AG09309 (cell line): ENCODE measurements around the gene OXA1L.
"Not testable (repeated sequence)": the region's sequence is repeated elsewhere in the genome, so short reads cannot be mapped to it uniquely, and the experiment has no call there.

Source experiments
- DNase-seq: peaks from one replicate; pipeline ENCODE4 v3.0.0-alpha.2; 2010; ENCODE audit warnings: low read depth
- H3K4me3 ChIP-seq: 2 replicates; pipeline ENCODE4 v1.5.1; 2011; ENCODE audit warnings: mild to moderate bottlenecking, low read depth, low read length, moderate library complexity; ENCODE audit not compliant: control insufficient read depth
- TF ChIP-seq, protein P1 (sequence below): IDR thresholded peaks from 2 replicates; pipeline ENCODE4 v1.5.1; 2011; ENCODE audit warnings: mild to moderate bottlenecking, low read depth, low read length, inconsistent platforms; ENCODE audit not compliant: insufficient read depth, control insufficient read depth; ENCODE audit errors: missing control alignments

OXA1L gene

DNA sequence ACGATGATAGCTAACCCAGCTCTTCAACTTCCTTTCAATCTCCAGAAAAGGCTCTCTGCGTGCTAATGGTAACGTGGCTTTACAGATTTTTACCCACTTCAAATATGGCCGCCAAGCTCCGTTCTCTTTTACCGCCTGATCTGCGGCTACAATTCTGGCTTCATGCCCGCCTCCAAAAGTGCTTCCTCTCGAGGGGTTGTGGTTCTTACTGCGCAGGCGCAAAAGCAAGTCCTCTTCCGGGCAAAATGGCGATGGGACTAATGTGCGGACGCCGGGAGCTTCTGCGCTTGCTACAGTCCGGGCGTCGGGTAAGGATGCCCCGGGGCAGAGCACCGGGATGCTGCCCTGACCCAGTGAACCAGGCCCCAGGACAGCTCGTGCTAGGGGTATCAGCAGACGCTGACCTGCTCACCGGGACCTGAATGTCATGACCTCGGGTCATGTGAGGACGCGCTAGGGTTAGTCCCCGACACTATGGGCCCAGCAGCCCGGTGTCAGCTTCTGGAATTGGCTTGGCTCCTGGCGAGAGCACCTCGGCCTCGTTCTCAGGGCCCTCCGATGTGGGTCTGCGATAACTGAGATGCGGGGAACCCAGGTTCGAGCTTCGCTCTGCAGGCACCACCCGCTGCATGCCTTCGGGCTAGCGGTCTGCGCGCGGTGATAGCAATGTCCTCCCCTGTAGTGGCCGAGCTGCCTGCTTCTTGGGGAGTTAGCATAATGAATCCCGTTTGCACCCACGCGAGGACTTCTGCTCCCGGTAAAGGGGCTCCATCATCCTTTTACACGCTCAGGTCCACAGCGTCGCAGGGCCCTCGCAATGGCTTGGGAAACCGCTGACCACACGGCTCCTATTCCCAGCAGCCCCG is at the start of gene OXA1L:
OXA1L (plus strand) TSS at position 232 of the 866 bp plus-strand sequence; CDS start at position 246, 14 bp downstream.
- TF ChIP-seq, protein P1, sequence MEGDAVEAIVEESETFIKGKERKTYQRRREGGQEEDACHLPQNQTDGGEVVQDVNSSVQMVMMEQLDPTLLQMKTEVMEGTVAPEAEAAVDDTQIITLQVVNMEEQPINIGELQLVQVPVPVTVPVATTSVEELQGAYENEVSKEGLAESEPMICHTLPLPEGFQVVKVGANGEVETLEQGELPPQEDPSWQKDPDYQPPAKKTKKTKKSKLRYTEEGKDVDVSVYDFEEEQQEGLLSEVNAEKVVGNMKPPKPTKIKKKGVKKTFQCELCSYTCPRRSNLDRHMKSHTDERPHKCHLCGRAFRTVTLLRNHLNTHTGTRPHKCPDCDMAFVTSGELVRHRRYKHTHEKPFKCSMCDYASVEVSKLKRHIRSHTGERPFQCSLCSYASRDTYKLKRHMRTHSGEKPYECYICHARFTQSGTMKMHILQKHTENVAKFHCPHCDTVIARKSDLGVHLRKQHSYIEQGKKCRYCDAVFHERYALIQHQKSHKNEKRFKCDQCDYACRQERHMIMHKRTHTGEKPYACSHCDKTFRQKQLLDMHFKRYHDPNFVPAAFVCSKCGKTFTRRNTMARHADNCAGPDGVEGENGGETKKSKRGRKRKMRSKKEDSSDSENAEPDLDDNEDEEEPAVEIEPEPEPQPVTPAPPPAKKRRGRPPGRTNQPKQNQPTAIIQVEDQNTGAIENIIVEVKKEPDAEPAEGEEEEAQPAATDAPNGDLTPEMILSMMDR = no peak
- DNase-seq = peak; percentile 92
- H3K4me3 ChIP-seq = peak within 1 kb of the TSS; percentile 86

DNA sequence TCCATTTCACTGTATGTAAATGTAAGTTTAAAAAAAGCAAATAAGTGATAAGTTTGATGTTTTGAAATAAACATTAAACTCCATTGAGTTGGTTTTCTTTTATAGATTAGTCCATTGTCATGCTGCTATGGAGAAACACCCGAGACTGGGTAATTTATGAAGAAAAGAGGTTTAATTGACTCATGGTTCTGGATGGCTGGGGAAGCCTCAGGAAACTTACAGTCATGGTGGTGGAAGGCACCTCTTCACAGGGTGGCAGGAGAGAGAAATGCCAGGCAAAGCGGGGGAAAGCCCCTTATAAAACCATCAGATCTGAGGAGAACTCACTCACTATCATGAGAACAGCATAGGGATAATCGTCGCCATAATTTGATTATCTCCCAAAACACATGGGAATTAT is 48.4 kb upstream of the OXA1L start:
- no peak for DNase-seq
- TF ChIP-seq, protein P1 = no peak
- H3K4me3 ChIP-seq = no peak overlapping the region

DNA sequence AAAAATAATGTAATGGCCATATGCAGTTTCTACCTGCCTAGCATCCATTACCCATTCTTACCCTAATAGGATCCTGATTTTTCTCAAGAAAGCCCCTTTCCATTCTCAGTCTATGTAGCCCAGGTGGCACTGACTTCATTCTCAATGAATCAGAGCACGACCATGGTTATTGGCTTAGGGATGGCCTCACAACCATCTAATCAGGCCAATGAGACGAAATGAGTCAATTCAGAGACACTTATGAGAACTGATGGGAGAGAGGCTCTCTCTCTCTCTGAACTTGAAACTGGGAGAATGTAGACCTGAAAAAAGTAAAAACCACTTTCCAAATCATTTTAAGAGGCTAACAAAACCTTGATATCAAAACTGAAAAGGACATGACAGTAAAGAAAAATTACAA is 45.3 kb upstream of the OXA1L start:
- H3K4me3 ChIP-seq = no peak overlapping the region
- DNase-seq = no peak
- TF ChIP-seq, protein P1 = no peak

DNA sequence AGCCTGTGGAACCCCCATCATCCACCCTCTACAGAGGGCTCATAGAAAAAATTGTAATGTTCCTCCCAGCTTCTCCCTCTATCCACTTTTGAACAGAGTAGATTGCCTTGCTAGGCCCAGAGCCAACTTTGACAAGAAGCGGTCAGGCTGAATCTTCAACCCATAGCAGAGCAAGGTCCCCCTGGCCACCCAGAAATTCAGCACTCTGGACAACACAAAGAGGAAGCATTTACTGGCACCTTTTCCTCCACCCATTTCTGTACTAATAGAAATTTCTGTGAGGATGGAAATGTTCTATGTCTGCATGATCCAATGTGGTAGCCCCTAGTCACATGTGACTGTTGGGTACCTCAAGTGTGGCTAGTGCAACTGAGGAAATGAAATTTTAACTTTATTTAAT is 42.7 kb upstream of the OXA1L start:
- no peak for DNase-seq
- TF ChIP-seq, protein P1 = no peak
- H3K4me3 ChIP-seq = no peak overlapping the region

DNA sequence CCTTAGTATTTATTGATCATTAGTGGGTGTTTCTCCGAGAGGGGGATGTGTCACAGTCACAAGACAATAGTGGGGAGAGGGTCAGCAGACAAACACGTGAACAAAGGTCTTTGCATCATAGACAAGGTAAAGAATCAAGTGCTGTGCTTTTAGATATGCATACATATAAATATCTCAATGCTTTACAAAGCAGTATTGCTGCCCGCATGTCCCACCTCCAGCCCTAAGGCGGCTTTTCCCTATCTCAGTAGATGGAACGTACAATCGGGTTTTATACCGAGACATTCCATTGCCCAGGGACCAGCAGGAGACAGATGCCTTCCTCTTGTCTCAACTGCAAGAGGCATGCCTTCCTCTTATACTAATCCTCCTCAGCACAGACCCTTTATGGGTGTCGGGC is 41.6 kb upstream of the OXA1L start:
- not testable (repeated sequence) for DNase-seq, H3K4me3 ChIP-seq

DNA sequence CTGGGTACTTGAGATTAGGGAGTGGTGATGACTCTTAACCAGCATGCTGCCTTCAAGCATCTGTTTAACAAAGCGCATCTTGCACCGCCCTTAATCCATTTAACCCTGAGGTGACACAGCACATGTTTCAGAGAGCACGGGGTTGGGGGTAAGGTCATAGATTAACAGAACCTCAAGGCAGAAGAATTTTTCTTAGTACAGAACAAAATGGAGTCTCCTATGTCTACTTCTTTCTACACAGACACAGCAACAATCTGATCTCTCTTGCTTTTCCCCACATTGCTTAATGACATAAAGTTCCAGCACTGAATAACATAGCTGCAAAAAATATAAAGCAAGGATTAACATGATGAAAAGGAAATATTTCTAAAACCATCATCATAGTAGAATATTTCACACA is 41.1 kb upstream of the OXA1L start:
- not testable (repeated sequence) for DNase-seq, H3K4me3 ChIP-seq

DNA sequence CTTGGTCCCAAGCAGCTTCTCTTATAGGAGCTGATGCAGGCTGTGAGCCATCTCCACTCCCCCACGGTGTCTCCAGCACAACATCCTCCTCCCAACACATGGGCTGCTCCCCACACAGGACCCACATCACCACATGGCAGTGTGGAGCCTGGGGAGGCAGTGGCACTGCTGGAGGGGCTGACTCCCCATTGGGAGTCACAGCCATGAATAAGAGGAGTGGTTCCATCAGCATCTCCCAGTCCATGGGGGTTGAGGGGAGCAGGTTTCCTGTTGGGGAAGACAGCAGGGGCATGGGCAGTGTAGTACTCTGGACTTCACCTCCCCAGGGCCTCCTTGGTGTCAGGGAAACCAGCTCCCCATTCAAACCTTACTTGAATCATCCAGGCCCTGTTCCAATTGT is 40.5 kb upstream of the OXA1L start:
- TF ChIP-seq, protein P1 = no peak
- DNase-seq = no peak
- no peak overlapping the region for H3K4me3 ChIP-seq

DNA sequence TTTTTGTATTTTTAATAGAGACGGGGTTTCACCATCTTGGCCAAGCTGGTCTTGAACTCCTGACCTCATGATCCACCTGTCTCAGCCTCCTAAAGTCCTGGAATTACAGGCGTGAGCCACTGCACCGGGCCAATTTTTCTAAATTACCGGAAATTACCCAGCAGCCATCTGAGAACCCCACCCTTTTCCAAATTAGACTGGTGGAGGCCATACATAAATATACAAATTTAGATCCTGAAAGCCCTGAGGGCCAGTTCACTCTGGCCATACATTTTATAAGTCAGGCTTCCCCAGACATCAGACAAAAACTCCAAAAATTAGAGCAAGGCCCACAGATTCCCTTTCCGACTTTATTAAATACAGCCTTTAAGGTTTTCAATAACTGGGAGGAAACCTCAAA is 34.4 kb upstream of the OXA1L start:
- not testable (repeated sequence) for DNase-seq

More for the DNA sequence above, 34.4 kb upstream of the OXA1L start:
- not testable (repeated sequence) for H3K4me3 ChIP-seq
